H7 (cell line): ENCODE data around the gene NLRP10. TPM values are rescaled to one million over a fixed set of nuclear protein-coding genes. Genes with fewer than 3 reads are reported as not detected.

Experiments used
- DNase-seq: peaks from one replicate; pipeline ENCODE4 v3.0.0; 2012
- H3K27me3 ChIP-seq: 2 replicates; pipeline ENCODE4 v1.6.0; 2011; ENCODE audit warnings: mild to moderate bottlenecking, low read length; ENCODE audit not compliant: control insufficient read depth, insufficient read depth
- H3K36me3 ChIP-seq: replicated peaks from 2 replicates; pipeline ENCODE4 v1.5.1; 2011; ENCODE audit warnings: low read length; ENCODE audit not compliant: control insufficient read depth, insufficient read depth
- H3K4me3 ChIP-seq: 2 replicates; pipeline ENCODE4 v1.5.1; 2011; ENCODE audit warnings: low read depth, mild to moderate bottlenecking, control low read depth, low read length, moderate library complexity; ENCODE audit not compliant: insufficient read depth
- total RNA-seq: library from RNA; depleted of rRNA; stranded (reverse); fragments of >200 nt; shearing (Covaris generic); gene quantifications from 2 replicates; pipeline ENCODE4 v1.2.3, GENCODE V29; 2014; rRNA removed

Gene NLRP10
- total RNA-seq, 1 experiment from 2014 or later = 0.14 TPM

- no peaks in the 10 kb centered on the region for H3K36me3 ChIP-seq
- no peak overlapping the region for H3K4me3 ChIP-seq
- no peak for DNase-seq
- no peaks in the 10 kb centered on the region for H3K27me3 ChIP-seq
These were observed 986 bp downstream of the NLRP10 start for GRCh38 chr11:7964261-7964660.

- no peak for DNase-seq
- H3K36me3 ChIP-seq = no peaks in the 10 kb centered on the region
These were observed 10.1 kb downstream of the NLRP10 start for GRCh38 chr11:7955191-7955590.

GRCh38 chr11:7949934-7950333 lies 15.3 kb downstream of the NLRP10 start:
- Histone ChIP-seq H3K36me3 (no peaks in the 10 kb centered on the region), H3K27me3 (no peaks in the 10 kb centered on the region), H3K4me3 (no peak overlapping the region)
- no peak for DNase-seq

More at GRCh38 chr11:7955191-7955590, 10.1 kb downstream of the NLRP10 start:
- Histone ChIP-seq H3K4me3 (no peak overlapping the region), H3K27me3 (no peaks in the 10 kb centered on the region)

GRCh38 chr11:7944123-7944522 lies 21.1 kb downstream of the NLRP10 start:
- no peaks in the 10 kb centered on the region for H3K27me3 ChIP-seq
- no peak overlapping the region for H3K4me3 ChIP-seq
- no peak for DNase-seq
- no peaks in the 10 kb centered on the region for H3K36me3 ChIP-seq

GRCh38 chr11:7941608-7942007 lies 23.6 kb downstream of the NLRP10 start, which contains the start of gene OR10A3:
OR10A3 (minus strand) TSS chr11:7941708; CDS start chr11:7939520, 2,188 bp downstream.
- Histone ChIP-seq H3K36me3 (no peaks in the 10 kb centered on the region), H3K27me3 (no peaks in the 10 kb centered on the region), H3K4me3 (no peak within 1 kb of the TSS)
- no peak for DNase-seq

- H3K27me3 ChIP-seq = no peaks in the 10 kb centered on the region
- H3K36me3 ChIP-seq = no peaks in the 10 kb centered on the region
- H3K4me3 ChIP-seq = no peak overlapping the region
- DNase-seq = no peak
These were observed 24.1 kb downstream of the NLRP10 start for GRCh38 chr11:7941146-7941545.

GRCh38 chr11:7936615-7937014 lies 28.6 kb downstream of the NLRP10 start:
- DNase-seq = no peak
- Histone ChIP-seq H3K27me3 (no peaks in the 10 kb centered on the region), H3K4me3 (no peak overlapping the region), H3K36me3 (no peaks in the 10 kb centered on the region)

- DNase-seq = no peak
- Histone ChIP-seq H3K36me3 (no peaks in the 10 kb centered on the region), H3K4me3 (no peak within 1 kb of the TSS), H3K27me3 (no peaks in the 10 kb centered on the region)
These were observed 34.1 kb downstream of the NLRP10 start, which contains the start of gene OR10A6 for GRCh38 chr11:7931168-7931567. OR10A6 (minus strand) TSS chr11:7931268; CDS start chr11:7928662, 2,606 bp downstream.

GRCh38 chr11:7927635-7928034 lies 37.6 kb downstream of the NLRP10 start:
- Histone ChIP-seq H3K4me3 (no peak overlapping the region), H3K27me3 (no peaks in the 10 kb centered on the region)

GRCh38 chr11:7924536-7924935 lies 40.7 kb downstream of the NLRP10 start:
- Histone ChIP-seq H3K4me3 (no peak overlapping the region), H3K27me3 (no peaks in the 10 kb centered on the region), H3K36me3 (no peaks in the 10 kb centered on the region)
- DNase-seq = no peak

More at GRCh38 chr11:7927635-7928034, 37.6 kb downstream of the NLRP10 start:
- H3K36me3 ChIP-seq = no peaks in the 10 kb centered on the region
- no peak for DNase-seq

GRCh38 chr11:7918141-7918540 lies 47.1 kb downstream of the NLRP10 start:
- no peak overlapping the region for H3K4me3 ChIP-seq
- no peaks in the 10 kb centered on the region for H3K36me3 ChIP-seq
- DNase-seq = no peak
- no peaks in the 10 kb centered on the region for H3K27me3 ChIP-seq

Other genes starting within 250 kb of the NLRP10 start
- not detected in 2 replicates for gene OR5P2, start 168.5 kb downstream of the NLRP10 start, total RNA-seq
- gene OR5P3, start 134.6 kb downstream of the NLRP10 start, total RNA-seq = 0.48 TPM in 1 of 2 replicates, not detected in the other
- gene OR10A6, start 34.2 kb downstream of the NLRP10 start, total RNA-seq = not detected in 2 replicates
- gene OR10A3, start 23.7 kb downstream of the NLRP10 start, total RNA-seq = not detected in 2 replicates
- 463 and 672 TPM in 2 replicates for gene EIF3F, start 21.9 kb upstream of the NLRP10 start, total RNA-seq
- gene TUB, start 115.8 kb upstream of the NLRP10 start, total RNA-seq = 14.6 and 16.4 TPM in 2 replicates
- gene RIC3, start 203.6 kb upstream of the NLRP10 start, total RNA-seq = 5.9 and 10.1 TPM in 2 replicates